Uterus (tissue), 4 donors: ENCODE results near the gene NKG7. TPM values are rescaled to one million over a fixed set of nuclear protein-coding genes. Genes with fewer than 3 reads are reported as not detected.

Experiments used
- DNase-seq, 2 donors: peaks; one replicate each; pipeline ENCODE4 v3.0.0-alpha.2; 2019 to 2020
- H3K27ac ChIP-seq, 2 donors: fragments of 200-600 bp; sonication (generic); 1 replicate in 1 of 2; 2 replicates in 1 of 2; pipeline ENCODE4 v1.5.1; 2016 to 2018
- H3K27me3 ChIP-seq, 2 donors: fragments of 200-600 bp; sonication (generic); one replicate each; pipeline ENCODE4 v1.5.1; 2018 to 2019; ENCODE audit warnings: control low read depth in 1 of 2
- H3K36me3 ChIP-seq, 2 donors: fragments of 200-600 bp; sonication (generic); one replicate each; pipeline ENCODE4 v1.5.1; 2019; ENCODE audit warnings: control low read depth in 1 of 2
- H3K4me1 ChIP-seq, 2 donors: fragments of 200-600 bp; sonication (generic); one replicate each; pipeline ENCODE4 v1.5.1; 2018 to 2019; ENCODE audit warnings: control low read depth in 1 of 2
- H3K4me3 ChIP-seq, 2 donors: fragments of 200-600 bp; sonication (generic); 1 replicate in 1 of 2; 2 replicates in 1 of 2; pipeline ENCODE4 v1.5.1; 2018 to 2019; ENCODE audit warnings: mild to moderate bottlenecking in 1 of 2
- H3K9me3 ChIP-seq, 2 donors: fragments of 200-600 bp; sonication (generic); one replicate each; pipeline ENCODE4 v1.5.1; 2019; ENCODE audit warnings: control low read depth in 1 of 2
- POLR2A ChIP-seq, 2 donors: fragments of 450-650 bp; IDR thresholded peaks; one replicate each; pipeline ENCODE4 v1.6.1; 2016; ENCODE audit warnings: antibody characterized with exemption in 2 of 2, mild to moderate bottlenecking in 1 of 2, moderate library complexity in 1 of 2
- intact Hi-C: fragments of 100-400 bp; cut with DNase I; formaldehyde crosslinking; loops from one replicate; pipeline ENCODE4 v1.15.1; 2023; ENCODE audit warnings: low total_unique reads
- total RNA-seq, 4 donors: library from RNA; depleted of rRNA in 3 of 4; stranded (reverse); fragments of >200 nt in 3 of 4; gene quantifications; one replicate each; pipeline versions ENCODE4 v1.1.0 to v1.2.4, GENCODE V29; 2014 to 2023
- TF ChIP-seq, protein P1 (sequence below), 4 experiments: fragments of 200-600 bp in 2 of 4; fragments of 450-650 bp in 2 of 4; sonication (generic) in 2 of 4; IDR thresholded peaks; one replicate each; pipeline ENCODE4 v1.5.1; 2016 to 2019; ENCODE audit warnings: antibody characterized with exemption in 4 of 4, mild to moderate bottlenecking in 2 of 4, moderate library complexity in 1 of 4
- donor health status: DM: yes; HTN: yes; CAD: no.

Gene NKG7
- total RNA-seq, 4 donors from 2014 or later, result 1.0 to 3.6 (median 2.9) TPM; not detected in 1

DNA sequence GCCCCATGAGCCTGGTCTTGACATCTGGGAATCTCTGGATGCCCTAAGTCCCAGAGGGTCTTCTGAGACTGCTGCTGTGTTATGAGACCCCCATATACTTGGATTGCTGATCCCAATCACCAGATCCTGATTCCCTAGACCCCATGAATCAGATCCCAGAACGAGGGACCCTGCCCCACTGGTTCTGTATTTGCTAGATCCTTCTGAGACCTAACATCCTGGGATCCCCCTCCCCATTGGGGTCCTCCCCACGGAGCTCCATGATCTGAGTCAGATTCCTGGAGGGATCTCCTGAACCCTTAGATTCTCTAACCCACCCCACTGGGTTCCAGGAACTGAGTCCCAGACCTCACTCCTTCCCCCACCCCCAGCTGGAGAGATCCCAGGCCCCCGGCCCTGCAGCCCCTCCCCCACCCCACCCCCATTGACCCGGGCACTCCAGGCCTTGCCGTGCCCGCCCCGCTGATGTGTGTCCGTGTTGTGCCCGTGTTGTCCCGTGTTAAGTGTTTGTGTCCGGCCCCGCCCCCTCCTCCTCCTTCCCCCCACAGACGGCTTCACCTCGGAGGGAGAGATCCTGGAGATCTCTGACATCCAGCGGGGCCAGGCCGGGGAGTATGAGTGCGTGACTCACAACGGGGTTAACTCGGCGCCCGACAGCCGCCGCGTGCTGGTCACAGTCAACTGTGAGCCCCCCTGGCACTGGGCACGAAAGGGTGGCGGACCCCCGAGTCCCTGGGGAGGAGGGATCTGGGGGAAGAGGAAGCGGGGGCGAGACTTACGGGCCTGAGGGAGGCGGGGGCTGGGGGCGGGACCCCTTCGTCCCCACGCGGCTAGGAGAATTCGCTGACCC is 46.0 kb downstream of the NKG7 start:
- no peak overlapping the region for H3K27ac ChIP-seq
- H3K4me3 ChIP-seq, result no peak overlapping the region
- intact Hi-C loops, result no loop called here
- H3K36me3 ChIP-seq, result no peaks in the 10 kb centered on the region
- H3K4me1 ChIP-seq, result no peaks in the 10 kb centered on the region
- no peak for TF ChIP-seq POLR2A (IDR thresholded peaks at IDR 0.05)
- TF ChIP-seq, protein P1, sequence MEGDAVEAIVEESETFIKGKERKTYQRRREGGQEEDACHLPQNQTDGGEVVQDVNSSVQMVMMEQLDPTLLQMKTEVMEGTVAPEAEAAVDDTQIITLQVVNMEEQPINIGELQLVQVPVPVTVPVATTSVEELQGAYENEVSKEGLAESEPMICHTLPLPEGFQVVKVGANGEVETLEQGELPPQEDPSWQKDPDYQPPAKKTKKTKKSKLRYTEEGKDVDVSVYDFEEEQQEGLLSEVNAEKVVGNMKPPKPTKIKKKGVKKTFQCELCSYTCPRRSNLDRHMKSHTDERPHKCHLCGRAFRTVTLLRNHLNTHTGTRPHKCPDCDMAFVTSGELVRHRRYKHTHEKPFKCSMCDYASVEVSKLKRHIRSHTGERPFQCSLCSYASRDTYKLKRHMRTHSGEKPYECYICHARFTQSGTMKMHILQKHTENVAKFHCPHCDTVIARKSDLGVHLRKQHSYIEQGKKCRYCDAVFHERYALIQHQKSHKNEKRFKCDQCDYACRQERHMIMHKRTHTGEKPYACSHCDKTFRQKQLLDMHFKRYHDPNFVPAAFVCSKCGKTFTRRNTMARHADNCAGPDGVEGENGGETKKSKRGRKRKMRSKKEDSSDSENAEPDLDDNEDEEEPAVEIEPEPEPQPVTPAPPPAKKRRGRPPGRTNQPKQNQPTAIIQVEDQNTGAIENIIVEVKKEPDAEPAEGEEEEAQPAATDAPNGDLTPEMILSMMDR (IDR thresholded peaks at IDR 0.05), result no peak
- DNase-seq, result no peak
- H3K9me3 ChIP-seq, result no peaks in the 10 kb centered on the region
- H3K27me3 ChIP-seq, result peaks cover 0 to 36% of the 10 kb centered on the region in 2 donors

DNA sequence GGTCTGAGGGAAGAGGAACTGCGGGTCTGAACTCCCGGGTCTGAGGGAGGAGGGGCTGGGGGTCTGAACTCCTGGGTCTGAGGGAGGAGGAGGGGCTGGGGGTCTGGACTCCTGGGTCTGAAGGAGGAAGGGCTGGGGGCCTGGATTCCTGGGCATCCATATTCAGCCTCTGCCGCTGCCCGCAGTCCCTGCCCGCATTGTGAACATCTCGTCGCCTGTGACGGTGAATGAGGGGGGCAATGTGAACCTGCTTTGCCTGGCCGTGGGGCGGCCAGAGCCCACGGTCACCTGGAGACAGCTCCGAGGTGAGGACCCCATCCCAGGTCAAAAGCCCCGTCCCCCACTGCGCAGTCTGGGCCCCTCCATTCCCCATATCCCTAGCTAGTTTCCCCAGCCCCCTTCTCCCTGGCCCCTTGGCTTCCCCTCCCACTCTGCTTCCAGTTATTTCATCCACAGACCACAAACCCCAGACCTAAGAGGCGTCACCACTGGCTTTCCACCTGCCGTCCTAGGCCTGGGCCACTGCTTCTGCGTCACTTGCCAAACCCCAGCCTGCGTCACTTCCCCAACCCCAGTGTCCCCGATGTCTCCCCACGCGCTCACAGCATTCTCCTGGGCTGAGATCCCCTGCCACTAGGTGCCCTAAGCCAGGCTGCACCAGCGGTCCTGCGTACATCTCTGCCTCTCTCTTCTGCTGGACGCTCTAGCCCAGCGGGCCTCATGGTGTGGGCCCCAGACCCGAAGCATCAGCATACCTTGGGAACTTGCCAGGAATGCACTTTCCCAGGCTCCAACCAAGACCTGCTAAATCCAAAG is 47.1 kb downstream of the NKG7 start:
- no peak for DNase-seq
- peaks cover 0 to 34% of the 10 kb centered on the region in 2 donors for H3K27me3 ChIP-seq
- H3K9me3 ChIP-seq, result no peaks in the 10 kb centered on the region
- H3K27ac ChIP-seq, result no peak overlapping the region
- no peaks in the 10 kb centered on the region for H3K36me3 ChIP-seq
- no peaks in the 10 kb centered on the region for H3K4me1 ChIP-seq
- H3K4me3 ChIP-seq, result no peak overlapping the region
- TF ChIP-seq POLR2A (IDR thresholded peaks at IDR 0.05), result no peak
- TF ChIP-seq, protein P1 (IDR thresholded peaks at IDR 0.05), result no peak
- intact Hi-C loops, result no loop called here

DNA sequence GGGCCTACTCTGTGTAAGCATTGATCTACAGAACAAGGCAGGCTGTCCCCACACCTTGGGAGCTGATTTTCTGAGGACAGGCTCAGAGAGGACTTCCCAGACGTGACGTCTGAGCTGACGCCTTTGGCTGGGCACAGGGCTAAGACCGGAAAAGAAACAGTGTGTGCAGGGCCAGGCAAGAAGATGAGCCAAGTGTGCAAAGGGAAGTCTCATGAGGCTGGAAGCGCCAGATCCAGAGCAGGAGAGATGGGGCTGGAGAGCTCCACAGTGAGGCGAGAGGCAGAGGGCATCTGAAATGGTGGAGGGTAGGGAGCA is 48.3 kb downstream of the NKG7 start:
- DNase-seq, result no peak
- H3K36me3 ChIP-seq, result no peaks in the 10 kb centered on the region
- H3K27me3 ChIP-seq, result peaks cover 0 to 26% of the 10 kb centered on the region in 2 donors
- intact Hi-C loops, result no loop called here
- no peaks in the 10 kb centered on the region for H3K9me3 ChIP-seq
- no peak overlapping the region for H3K4me3 ChIP-seq
- TF ChIP-seq, protein P1 (IDR thresholded peaks at IDR 0.05), result no peak
- no peak for TF ChIP-seq POLR2A (IDR thresholded peaks at IDR 0.05)
- no peaks in the 10 kb centered on the region for H3K4me1 ChIP-seq
- no peak overlapping the region for H3K27ac ChIP-seq

DNA sequence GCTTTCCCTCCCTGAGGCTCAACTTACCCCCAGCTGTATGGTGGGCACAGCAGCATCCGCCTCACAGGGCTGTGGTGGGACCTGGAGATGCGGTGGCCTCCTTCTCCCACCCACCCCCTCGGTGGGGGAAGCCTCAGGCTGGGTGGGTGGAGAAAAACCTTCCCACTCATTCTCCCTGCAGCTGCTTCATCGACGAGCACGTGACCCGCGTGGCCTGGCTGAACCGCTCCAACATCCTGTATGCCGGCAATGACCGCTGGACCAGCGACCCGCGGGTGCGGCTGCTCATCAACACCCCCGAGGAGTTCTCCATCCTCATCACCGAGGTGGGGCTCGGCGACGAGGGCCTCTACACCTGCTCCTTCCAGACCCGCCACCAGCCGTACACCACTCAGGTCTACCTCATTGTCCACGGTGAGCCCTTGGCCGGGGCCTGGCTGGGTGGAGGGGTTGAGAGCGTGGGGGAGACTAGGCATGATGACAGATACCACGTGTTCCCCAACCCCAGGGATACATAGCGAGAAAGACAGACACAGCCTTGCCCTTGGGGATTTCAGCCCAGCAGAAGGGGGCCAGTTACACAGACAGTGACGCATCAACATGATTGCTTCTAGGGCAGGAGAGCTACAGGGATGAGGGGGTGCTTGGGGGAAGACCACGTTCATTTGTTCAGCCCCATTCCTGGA is 48.8 kb downstream of the NKG7 start:
- no peaks in the 10 kb centered on the region for H3K9me3 ChIP-seq
- no peaks in the 10 kb centered on the region for H3K4me1 ChIP-seq
- H3K27me3 ChIP-seq, result peaks cover 0 to 21% of the 10 kb centered on the region in 2 donors
- TF ChIP-seq, protein P1 (IDR thresholded peaks at IDR 0.05), result no peak
- TF ChIP-seq POLR2A (IDR thresholded peaks at IDR 0.05), result no peak
- intact Hi-C loops, result no loop called here
- H3K27ac ChIP-seq, result no peak overlapping the region
- DNase-seq, result no peak
- no peaks in the 10 kb centered on the region for H3K36me3 ChIP-seq
- no peak overlapping the region for H3K4me3 ChIP-seq
